NOMO-1 treated with dmso at 0.1 percent for 144 hours (cell line): ENCODE measurements around the gene STX18.
"Not testable (repeated sequence)": the region's sequence is repeated elsewhere in the genome, so short reads cannot be mapped to it uniquely, and the experiment has no call there.

Experiments
- DNase-seq: peaks from one replicate; lab custom pipeline; 2025; ENCODE audit not compliant: unreplicated experiment; lab: John Stamatoyannopoulos, UW

Gene STX18

GRCh38 chr4:4555916-4556315 is 14.1 kb upstream of the STX18 start:
- no peak for DNase-seq

- no peak for DNase-seq
These were observed 12.4 kb upstream of the STX18 start for GRCh38 chr4:4554234-4554633.

GRCh38 chr4:4552042-4552441 is 10.2 kb upstream of the STX18 start:
- not testable (repeated sequence) for DNase-seq

GRCh38 chr4:4550161-4550560 is 8.3 kb upstream of the STX18 start:
- not testable (repeated sequence) for DNase-seq

GRCh38 chr4:4549534-4549933 is 7.7 kb upstream of the STX18 start:
- no peak for DNase-seq

GRCh38 chr4:4542774-4543485 is 1.1 kb upstream of the STX18 start:
- no peak for DNase-seq

- DNase-seq: peak; percentile 85
These were observed 712 bp downstream of the STX18 start for GRCh38 chr4:4541040-4541631.

GRCh38 chr4:4539481-4539880 is 2.4 kb downstream of the STX18 start:
- no peak for DNase-seq

- no peak for DNase-seq
These were observed 6.3 kb downstream of the STX18 start for GRCh38 chr4:4535590-4535989.

- no peak for DNase-seq
These were observed 7.2 kb downstream of the STX18 start for GRCh38 chr4:4534515-4535145.

GRCh38 chr4:4533461-4534169 is 8.2 kb downstream of the STX18 start:
- no peak for DNase-seq

- DNase-seq: no peak
These were observed 9.3 kb downstream of the STX18 start for GRCh38 chr4:4532371-4533154.

- DNase-seq: no peak
These were observed 12.5 kb downstream of the STX18 start for GRCh38 chr4:4529392-4529791.

GRCh38 chr4:4526401-4526800 is 15.4 kb downstream of the STX18 start:
- no peak for DNase-seq

- DNase-seq: no peak
These were observed 17.5 kb downstream of the STX18 start for GRCh38 chr4:4524364-4524763.

- no peak for DNase-seq
These were observed 20.1 kb downstream of the STX18 start for GRCh38 chr4:4521731-4522130.

- no peak for DNase-seq
These were observed 20.7 kb downstream of the STX18 start for GRCh38 chr4:4521136-4521535.

GRCh38 chr4:4519297-4519894 is 22.5 kb downstream of the STX18 start:
- no peak for DNase-seq

- no peak for DNase-seq
These were observed 23.1 kb downstream of the STX18 start for GRCh38 chr4:4518747-4519146.

- no peak for DNase-seq
These were observed 27.1 kb downstream of the STX18 start for GRCh38 chr4:4514786-4515185.

GRCh38 chr4:4512282-4512681 is 29.6 kb downstream of the STX18 start:
- no peak for DNase-seq
